ENCODE data around the gene LAMTOR4.
"Not testable (repeated sequence)": the region's sequence is repeated elsewhere in the genome, so short reads cannot be mapped to it uniquely, and the experiment has no call there.

Gene LAMTOR4

DNA sequence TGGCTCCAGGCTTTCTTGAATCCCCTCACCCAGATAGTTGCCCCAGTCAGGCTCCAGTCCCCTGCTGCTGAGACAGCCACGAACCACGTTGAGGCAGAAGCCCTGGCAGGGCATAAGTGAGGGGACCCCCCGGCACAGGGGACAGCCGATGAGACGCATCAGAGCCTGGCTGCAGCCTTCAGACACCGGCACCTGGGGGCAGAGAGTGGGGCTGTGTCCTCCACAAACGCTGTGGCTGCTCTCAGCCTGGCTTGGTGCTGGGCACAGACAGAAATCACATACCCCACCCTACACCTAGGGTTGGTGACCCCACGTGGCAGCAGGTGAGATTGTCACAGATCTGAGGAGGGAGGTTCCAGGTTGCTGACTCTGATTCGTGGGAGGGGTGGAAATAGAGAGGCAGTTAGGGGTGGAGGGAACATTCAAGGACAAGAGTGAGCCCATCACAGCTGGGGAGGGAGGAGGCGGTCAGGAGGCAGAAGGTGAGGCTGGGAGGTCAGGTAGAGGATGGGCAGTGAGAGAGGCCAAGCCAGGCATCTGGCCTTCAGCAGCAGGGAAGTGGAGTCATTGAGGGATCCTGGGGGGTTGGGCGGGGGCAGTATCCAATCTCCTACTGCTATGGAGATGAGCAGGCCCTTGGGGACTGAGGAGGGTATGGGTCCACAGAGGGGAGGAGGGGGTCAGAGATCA is 25.2 kb downstream of the LAMTOR4 start:
- no peak for DNase-seq

DNA sequence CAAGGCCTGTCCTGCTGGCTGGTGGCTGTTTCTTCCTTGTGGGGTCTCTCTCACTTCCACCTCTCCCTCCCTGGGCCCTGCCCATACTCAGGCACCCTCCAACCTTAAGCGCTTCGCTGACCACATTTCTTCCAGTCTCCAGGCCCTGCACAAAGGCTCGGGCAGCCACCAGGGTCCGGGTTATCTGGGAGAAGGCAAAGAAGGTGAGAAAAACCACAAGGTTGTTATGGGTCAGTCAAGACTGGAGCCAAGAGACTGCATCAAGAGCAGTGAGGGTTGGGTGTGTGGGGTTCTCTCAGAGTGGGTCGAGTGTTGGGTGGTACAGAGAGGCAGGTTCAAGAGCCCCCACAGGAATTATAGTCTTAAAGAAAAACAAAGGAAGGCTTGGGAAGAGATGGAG is 25.9 kb downstream of the LAMTOR4 start:
- no peak for DNase-seq

DNA sequence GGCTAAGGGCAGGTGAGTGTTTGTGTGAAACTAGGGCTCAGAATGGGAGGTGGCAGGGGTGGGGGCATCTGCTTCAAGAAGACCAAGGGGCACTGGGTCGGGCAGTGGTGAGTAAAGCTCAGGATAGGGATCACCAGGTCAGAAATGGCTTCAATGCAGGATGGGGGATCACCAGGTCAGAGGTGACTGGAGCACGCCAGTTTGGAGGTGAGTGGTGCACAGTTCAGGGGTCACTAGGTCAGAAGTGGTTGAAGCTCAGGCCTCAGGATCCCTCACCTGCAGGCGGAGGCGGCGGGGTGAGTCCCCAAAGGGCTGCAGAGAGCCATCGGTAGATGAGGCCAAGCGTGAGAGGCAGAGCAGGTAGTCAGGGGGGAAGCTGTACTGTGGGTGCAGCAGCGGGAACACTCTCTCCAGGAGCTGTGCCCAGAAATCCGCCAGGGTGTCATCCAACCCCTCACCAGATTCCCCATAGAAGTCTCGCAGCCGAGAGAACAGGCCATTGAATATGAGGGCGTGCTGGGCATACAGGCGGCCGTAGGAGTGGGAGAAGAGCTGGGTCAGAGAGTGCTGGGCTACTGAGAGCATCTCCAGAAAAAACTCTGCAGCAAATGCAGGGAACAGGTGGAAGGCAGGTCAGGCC is 26.7 kb downstream of the LAMTOR4 start:
- no peak for DNase-seq

DNA sequence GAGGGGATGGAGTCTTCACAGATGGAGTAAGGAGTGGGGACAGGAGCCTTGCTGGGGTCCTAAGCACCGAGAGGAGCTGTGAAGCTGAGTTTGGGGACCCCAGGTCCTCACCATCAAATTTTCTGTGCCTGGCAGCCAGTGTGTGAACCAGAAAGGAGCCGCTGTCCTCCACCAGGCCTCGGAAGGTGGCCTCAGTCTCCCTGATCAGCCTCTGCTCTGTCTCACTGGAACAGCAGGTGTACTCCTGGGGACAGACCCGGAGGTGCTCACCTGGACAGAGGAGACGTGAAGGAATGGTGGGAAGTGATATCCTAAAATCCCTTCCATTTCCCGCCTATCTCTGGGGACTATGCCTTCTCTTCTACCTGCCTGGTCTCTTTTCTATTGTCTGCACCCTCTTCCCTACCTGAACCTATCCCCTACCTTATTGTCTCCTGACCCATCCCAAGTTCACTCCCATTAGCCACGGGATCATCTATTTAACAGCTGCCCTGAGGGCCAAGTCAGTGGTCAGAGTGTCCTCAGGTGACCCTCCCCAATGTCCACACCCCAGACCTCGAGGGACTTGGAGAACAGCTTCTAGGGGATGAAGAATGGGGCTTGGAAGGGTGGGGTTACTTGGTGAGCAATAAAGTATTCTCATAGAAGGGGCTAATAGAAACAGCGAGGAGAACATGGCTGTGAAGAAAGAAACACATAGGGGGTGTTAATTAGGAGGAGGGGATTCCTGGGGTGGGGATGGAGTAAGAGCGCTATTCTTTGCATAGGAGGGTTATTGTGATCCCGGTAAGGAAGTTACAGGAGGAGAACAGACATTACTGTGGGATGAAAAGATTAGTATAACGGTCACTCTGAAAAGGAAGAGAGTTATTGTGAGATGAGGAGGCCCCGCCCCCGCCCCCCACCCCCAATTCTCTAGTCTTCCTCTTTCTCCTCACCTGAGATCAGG is 27.7 kb downstream of the LAMTOR4 start:
- DNase-seq: no peak

DNA sequence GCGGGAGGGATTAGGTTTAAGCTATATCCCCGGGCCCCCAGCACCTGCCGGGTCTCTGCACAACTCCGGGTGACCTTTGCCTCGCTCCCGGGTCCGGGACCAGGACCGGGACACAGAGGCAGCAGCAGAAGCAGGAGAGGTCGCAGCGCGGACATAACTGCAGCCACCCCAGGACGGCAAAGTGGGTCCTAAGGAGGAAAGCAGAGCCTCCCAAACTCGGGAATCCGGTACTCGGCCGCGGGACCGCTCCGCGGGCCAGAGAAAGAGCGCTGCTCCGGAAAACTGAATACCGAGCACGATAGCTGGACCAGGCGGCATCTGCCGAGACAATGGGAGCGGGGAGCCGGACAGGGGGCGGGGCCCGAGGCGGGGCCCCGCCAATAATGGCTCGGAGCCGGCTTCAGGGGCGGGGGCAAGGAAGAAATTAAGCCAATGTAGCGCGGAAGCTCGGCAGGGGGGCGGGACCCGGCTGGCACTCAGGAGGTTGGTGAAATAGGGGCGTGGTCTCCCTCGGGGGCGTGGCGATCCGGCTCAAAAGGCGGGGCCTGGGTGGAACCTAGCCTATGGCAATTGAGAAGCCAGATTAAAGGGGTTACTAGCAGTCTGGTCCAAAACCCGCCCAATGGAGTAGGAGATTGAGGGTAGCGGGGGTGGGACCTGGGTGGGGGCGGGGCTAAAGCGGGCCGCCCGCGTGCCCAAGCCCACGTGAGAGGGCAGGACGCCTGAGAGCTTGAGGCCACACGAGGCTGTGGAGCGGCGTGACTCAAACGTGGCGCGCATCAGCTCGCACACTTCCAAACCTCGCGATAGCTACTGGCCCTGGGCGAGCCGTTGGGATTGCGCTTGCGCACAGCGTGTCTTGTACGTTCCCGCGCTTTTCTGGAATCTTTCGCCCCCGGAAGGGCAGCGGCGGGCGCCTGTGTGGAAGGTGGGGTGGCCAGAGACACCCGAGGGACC is 28.6 kb downstream of the LAMTOR4 start, which contains the start of the genes GPC2 and STAG3:
GPC2 (minus strand) TSS at position 337 of the 957 bp plus-strand sequence; CDS start at position 155, 182 bp downstream.
STAG3 (plus strand) TSS at position 874 of the 957 bp plus-strand sequence. CDS start 2,639 bp downstream, outside the sequence.
- DNase-seq: peak; percentile 84

DNA sequence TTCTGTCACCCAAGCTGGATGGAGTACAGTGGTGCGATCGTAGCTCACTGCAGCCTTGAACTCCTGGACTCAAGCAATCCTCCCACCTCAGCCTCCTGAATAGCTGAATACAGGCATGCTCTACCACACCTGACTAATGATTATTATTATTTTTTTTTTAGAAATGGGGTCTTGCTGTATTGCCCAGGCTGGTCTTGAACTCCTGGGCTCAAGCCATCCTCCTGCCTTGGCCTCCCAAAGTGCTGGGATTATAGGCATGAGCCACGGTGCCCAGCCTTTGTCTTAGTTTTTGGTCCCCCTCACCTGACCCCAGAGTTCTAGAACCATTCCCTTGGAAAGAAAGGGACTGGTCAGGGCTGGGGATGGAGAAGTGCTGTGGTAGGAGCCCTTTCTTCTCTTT is 31.4 kb downstream of the LAMTOR4 start:
- not testable (repeated sequence) for DNase-seq

DNA sequence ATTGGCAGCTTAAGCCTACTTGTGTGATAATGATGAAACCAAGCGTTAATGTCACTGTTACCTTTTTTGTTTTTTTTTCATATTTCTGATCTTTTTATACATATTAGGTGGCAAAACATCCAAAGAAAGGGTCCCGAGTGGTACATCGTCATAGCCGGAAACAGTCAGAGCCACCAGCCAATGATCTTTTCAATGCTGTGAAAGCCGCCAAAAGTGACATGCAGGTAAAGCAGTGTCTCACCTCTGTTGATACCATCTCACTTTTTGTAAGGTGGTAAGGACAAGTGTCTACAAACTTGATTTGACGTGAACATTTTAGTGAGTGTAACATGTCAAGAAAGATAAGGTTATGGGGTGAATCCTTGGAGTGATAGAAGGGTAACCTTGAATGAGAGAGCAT is 33.9 kb downstream of the LAMTOR4 start:
- DNase-seq: not testable (repeated sequence)

DNA sequence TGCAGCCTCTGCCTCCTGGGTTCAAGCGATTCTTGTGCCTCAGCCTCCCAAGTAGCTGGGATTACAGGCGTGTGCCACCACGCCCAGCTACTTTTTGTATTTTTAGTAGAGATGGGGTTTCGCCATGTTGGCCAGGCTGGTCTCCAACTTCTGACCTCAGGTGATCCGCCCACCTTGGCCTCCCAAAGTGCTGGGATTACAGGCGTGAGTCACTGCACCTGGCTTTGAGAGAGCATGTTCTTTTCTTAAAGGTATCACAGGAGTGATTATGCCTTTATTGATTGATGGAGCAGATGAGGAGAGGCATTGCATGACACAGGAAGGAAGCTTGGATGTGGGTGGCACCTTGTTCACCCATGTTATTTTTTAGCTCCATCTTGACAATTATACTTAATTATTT is 34.4 kb downstream of the LAMTOR4 start:
- DNase-seq: not testable (repeated sequence)

DNA sequence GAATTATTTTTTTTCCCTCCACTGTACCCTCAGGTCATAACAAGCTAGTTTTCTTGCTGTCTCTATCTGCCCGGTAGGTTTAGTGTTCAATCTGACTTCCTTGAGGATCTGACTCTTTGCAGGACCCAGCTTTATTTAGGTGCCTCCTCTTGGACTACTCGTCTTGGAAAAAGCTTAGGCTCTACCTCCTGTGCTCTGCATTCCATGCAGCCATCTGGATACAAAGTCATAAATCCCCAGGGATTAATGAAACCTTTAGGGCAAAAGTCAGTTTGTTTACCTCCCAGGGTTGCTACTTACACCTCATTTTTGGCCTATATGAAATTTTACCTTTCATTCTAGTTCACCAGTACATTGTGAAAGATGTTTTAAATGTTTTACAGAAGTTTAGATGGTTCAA is 37.0 kb downstream of the LAMTOR4 start:
- no peak for DNase-seq

DNA sequence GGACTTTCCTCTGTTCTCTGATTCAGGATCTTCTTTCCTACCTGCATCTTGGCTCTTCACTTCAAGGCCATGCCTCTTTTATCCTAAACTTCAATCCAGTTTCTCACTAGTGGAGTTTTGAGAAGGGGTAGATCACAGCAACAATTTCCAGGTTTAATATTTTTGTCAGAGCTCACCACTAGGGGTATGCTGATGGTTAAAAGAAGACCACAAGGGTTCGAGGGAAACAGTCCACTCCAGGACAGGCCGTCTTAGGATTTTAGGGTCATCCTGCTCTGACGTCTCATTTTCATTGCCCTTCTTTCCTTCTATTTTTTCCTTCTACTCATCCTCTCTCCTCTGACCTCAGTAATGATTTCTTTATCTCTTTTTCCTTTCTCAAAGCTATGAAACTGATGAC is 40.3 kb downstream of the LAMTOR4 start:
- DNase-seq: no peak

DNA sequence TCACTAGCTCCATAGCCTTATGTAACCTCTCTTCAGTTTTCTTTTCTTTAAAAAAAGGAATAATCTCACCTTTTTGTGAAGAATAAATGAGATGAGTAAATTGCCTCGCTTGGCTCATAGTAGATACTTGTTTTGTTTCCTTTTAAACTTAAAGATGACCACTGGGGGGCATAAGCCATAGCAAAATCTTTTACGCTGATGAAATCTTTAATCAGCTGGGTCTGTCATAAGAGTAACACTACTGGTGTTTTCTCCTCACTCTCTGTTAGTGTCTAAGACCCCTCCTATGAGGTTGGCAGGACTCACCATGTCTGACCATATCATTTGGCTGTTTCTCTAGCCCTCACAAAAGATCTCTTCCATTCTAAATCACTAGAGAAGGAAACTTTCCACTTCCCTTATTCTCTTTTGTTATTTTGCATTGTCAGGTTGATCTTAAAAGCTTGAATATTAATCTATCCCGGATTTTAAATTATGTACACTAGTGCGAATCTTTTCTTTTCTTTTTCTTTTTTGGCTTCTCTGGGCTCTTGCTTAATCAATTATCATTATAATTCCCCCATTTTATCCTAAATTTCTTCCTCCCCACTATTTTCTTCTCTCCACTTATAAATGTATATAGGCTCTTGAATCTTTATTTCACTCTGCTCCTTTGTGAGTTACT is 41.5 kb downstream of the LAMTOR4 start:
- no peak for DNase-seq

DNA sequence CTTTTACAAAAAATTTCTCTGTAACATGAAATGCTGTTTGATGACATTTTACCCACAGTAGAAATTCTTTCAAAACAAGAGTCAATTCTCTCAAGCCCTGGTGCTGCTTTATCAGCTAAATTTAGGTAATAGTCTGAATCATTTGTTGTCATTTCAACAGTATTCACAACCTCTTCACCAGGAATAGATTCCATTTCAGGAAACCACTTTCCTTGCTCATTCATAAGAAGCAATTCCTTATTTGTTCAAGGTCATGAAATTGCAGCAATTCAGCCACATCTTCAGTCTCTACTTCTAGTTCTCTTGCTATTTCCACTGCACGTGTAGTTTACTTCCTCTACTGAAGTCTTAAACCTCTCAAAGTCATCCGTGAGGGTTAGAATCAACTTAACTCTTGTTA is 43.1 kb downstream of the LAMTOR4 start:
- DNase-seq: no peak

DNA sequence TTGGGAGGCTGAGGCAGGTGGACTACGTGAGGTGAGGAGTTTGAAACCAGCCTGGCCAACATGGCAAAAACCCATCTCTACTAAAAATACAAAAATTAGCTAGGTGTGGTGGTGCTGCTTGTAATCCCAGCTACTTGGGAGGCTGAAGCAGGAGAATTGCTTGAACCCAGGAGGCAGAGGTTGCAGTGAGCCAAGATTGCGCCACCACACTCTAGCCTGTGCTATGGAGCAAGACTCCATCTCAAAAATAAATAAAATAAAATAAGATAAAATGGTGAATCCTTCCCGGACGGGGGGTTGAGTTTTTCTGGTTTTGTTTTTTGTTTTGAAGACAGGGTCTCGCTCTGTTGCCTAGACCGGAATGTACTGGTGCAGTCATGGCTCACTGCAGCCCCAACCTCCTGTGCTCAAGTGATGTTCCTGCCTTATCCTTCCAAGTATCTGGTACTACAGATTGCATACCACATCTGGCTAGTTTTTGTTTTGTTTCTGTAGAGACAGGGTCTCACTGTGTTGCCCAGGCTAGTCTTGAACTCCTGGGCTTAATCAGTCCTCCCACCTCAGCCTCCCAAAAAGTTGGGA is 43.7 kb downstream of the LAMTOR4 start:
- not testable (repeated sequence) for DNase-seq

DNA sequence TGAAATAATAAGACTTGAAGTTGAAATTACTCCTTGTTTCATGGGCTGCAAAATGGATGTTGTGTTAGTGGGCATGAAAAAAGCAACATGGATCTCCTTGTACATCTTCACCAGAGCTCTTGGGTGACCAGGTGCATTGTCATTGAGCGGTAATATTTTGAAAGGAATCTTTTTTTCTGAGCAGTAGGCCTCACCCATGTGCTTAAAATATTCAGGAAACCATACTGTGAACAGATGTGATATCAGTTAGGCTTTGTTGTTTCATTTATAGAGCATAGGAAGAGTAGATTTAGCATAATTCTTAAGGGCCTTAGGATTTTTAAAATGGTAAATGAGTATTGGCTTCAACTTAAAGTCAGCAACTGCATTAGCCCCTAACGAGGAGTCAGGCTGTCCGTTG is 44.3 kb downstream of the LAMTOR4 start:
- DNase-seq: no peak

DNA sequence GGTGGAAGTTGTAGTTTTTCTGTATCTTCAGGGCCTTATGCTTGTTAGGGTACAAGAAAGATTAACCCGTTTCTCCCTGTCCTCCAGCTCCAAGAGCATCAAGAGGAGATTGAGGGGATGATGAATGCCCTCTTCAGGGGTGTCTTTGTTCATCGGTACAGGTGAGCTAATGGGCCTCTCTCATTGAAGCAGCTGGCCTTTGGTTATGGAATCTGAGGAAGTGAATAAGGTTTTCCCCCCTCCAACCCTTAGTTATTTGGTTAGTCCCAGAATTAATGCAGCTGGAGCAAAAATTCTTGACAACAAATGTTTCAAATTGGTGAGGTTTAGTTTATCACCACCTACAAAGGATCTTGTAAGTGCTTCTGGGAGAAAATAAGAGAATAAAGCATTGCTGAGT is 46.5 kb downstream of the LAMTOR4 start:
- DNase-seq: no peak

DNA sequence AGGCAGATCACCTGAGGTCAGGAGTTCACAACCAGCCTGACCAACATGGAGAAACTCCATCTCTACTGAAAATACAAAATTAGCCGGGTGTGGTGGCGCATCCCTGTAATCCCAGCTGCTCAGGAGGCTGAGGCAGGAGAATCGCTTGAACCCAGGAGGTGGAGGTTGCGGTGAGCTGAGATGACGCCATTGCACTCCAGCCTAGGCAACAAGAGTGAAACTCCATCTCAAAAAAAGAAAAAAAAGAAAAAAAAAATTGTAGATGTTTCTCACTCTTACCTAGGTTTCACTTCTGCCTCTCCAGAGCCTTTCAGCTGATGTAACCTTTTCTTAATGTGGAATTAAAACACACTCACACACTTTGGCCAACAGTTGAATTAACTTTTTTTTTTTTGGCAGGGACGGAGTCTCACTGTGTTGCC is 47.2 kb downstream of the LAMTOR4 start:
- not testable (repeated sequence) for DNase-seq

DNA sequence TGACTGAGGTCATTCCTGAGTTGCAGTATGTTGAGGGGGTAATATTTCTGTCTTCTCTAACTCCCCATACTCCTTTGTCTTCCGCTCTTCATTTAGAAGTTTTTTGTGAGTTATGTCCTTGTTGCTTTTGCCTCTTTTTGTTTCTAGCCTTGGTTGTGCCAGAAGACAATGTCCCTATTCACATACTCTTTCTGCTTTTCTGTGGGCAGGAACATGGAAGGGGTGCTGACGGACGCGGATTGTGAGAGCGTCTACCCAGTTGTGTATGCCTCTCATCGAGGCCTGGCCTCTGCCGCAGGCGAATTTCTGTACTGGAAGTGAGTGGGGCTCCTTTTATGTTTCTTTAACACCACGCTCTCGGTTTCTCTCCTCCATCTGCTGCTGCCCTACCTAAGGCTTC is 49.5 kb downstream of the LAMTOR4 start:
- no peak for DNase-seq

DNA sequence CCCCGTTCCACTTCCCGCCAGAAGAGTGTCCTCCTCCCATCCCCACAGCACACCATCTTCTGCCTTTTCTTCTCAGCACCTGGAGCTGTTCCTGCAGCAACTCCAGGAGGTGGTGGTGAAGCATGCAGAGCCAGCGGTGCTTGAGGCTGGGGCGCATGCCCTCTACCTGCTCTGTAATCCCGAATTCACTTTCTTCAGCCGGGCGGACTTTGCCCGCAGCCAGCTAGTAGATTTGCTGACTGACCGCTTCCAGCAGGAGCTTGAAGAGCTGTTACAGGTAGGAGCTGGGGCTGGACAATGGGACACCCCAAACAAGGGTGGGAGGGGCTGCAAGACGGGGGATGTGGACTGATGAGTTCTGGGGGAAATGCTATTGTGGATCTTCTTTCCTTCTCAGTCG is 52.0 kb downstream of the LAMTOR4 start:
- no peak for DNase-seq

Measured in SHP77 treated with DMSO at 0.1 percent for 48 hours (cell line).